AG04450 (cell line): ENCODE data around the gene TRAF3. TPM values are rescaled to one million over a fixed set of nuclear protein-coding genes. Genes with fewer than 3 reads are reported as not detected.

Experiments used
- CTCF ChIA-PET: fragments of 300-600, 350-600 bp; formaldehyde crosslinking; extraction: SDS; loops from one replicate; lab custom pipeline; 2022; ENCODE audit warnings: antibody characterized with exemption, inconsistent platforms; lab: Charles Lee
- POLR2A ChIA-PET: fragments of 350-600 bp; formaldehyde crosslinking; extraction: SDS; loops from one replicate; lab custom pipeline; 2021; ENCODE audit warnings: antibody characterized with exemption, inconsistent platforms; lab: Yijun Ruan, JAX
- DNase-seq: peaks from one replicate; pipeline ENCODE4 v3.0.0-alpha.2; 2011; ENCODE audit warnings: low read depth, low spot score
- H3K27ac ChIP-seq: one replicate; pipeline ENCODE4 v1.5.1; 2012; ENCODE audit warnings: low read depth, low read length, control low read depth
- H3K27me3 ChIP-seq: one replicate; pipeline ENCODE4 v1.6.0; 2012; ENCODE audit warnings: low read length; ENCODE audit not compliant: control insufficient read depth, insufficient read depth
- H3K4me3 ChIP-seq: 2 replicates; pipeline ENCODE4 v1.5.1; 2011; ENCODE audit warnings: mild to moderate bottlenecking, low read depth, low read length, control low read depth
- H3K9me3 ChIP-seq: 2 replicates; pipeline ENCODE4 v1.5.1; 2012; ENCODE audit warnings: low read length; ENCODE audit not compliant: control insufficient read depth, insufficient read depth
- polyA plus RNA-seq: library from polyadenylated mRNA; depleted of rRNA; stranded (reverse); fragments of >200 nt; gene quantifications from 2 replicates; pipeline ENCODE4 v1.2.3, GENCODE V29; 2011
- TF ChIP-seq, protein P1 (sequence below): IDR thresholded peaks from 2 replicates; pipeline ENCODE4 v1.5.1; 2011; ENCODE audit warnings: low read depth, low read length, control low read depth, inconsistent platforms

The TRAF3 gene
- polyA plus RNA-seq, 1 experiment = 24.9 TPM

DNA sequence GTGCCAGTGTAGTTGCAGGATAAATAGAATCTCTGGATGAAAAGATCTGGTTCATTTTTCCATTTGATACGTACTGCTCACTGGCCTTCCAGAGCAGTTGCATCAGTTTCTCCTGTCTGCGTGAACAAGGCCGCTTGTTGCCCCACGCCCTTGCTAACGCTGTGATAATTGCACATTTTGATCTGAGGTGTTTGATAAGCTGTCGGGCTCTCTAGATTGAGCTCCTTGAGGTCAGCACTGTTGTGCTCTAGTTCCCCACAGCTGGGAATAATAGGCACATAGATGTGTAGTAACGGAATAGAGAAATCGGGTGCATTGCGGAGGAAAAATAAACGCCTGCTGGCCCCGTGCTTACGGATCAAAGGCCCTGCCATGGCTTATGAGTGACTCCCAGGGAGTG lies 42.8 kb upstream of the TRAF3 start:
- H3K9me3 ChIP-seq = peaks cover under 1% of the 10 kb centered on the region; the same call in 1 of the 2 replicates
- no peak overlapping the region for H3K27ac ChIP-seq
- no peak overlapping the region for H3K4me3 ChIP-seq
- H3K27me3 ChIP-seq = no peaks in the 10 kb centered on the region
- TF ChIP-seq, protein P1, sequence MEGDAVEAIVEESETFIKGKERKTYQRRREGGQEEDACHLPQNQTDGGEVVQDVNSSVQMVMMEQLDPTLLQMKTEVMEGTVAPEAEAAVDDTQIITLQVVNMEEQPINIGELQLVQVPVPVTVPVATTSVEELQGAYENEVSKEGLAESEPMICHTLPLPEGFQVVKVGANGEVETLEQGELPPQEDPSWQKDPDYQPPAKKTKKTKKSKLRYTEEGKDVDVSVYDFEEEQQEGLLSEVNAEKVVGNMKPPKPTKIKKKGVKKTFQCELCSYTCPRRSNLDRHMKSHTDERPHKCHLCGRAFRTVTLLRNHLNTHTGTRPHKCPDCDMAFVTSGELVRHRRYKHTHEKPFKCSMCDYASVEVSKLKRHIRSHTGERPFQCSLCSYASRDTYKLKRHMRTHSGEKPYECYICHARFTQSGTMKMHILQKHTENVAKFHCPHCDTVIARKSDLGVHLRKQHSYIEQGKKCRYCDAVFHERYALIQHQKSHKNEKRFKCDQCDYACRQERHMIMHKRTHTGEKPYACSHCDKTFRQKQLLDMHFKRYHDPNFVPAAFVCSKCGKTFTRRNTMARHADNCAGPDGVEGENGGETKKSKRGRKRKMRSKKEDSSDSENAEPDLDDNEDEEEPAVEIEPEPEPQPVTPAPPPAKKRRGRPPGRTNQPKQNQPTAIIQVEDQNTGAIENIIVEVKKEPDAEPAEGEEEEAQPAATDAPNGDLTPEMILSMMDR = no peak
- ChIA-PET CTCF (interaction anchor here (1.0 kb wide), 1 partner anchor 40 kb away, joined by 4 read pairs; no protein-coding TSS in a partner anchor), POLR2A (no interaction called here)
- DNase-seq = no peak

DNA sequence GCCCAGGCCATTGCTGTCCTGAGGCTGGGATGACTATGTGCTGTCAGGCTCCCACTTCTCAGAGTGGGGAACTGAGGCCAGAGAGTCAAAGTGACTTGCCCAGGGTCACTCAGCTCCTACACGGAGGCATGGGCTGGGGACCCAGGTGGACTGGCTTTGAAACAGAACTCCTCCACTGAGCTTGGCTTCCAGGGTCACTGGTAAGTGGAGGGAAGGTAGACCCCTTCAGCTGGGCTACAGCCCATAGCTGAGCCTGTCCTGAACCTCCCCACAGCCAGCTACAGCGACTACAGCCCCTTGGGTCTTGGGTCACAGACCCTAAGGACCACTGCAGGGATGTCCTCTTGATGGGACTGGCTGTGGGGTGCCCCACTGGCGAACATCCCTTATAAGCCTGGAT lies 40.3 kb upstream of the TRAF3 start:
- peaks cover 23% of the 10 kb centered on the region for H3K9me3 ChIP-seq
- DNase-seq = no peak
- no peaks in the 10 kb centered on the region for H3K27me3 ChIP-seq
- TF ChIP-seq, protein P1 = no peak
- ChIA-PET POLR2A (no interaction called here), CTCF (no interaction called here)
- H3K4me3 ChIP-seq = no peak overlapping the region
- H3K27ac ChIP-seq = no peak overlapping the region

DNA sequence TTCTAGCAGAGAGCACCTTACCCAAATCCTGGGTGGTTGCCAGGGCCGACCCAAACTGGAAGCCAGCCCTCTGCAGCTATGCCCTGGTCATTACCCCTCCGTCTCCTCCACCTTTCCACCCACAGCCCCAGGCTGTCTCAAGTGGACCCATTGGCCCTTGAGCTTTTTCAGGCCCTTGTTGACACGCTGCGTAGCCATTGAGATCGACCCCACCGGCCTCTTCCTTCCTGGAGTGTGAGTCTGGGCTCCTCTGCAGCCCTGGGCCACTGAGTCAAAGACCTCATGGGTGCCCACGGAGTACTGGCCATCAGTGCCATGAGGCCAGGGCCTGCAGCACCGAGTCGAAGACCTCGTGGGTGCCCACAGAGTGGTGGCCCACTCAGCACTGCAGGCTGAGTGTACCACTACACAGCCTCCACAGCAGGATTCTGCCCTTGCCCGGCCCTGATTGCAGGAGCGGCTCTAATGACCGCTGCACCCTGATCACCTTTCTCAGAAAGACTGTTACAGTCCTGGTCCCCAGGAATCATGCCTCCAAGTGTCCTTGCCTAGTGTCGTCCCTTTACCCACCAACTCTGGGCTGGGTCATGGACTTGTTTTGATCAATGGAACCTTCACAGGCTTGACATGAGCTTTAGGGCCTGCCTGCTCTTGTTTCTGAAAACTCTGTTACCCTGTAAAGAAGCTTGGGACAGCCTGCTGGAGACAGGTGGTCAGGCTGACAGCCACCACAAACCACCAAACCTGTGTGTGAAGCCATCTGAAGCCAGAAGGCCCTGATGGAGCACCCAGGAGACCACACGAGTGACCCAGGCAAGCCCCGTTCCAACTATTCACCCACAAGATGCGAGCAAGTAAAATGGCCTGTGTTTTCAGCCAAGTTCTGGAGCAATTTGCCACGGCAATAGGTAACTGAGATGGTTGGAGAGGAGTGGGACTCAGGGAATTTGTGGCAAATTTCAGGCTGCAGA lies 39.6 kb upstream of the TRAF3 start:
- DNase-seq = no peak
- Histone ChIP-seq H3K27me3 (no peaks in the 10 kb centered on the region), H3K4me3 (no peak overlapping the region), H3K27ac (no peak overlapping the region), H3K9me3 (peaks cover 30% of the 10 kb centered on the region)
- TF ChIP-seq, protein P1 = no peak
- ChIA-PET POLR2A (interaction anchor here (0.5 kb wide), 1 partner anchor 41 kb away, joined by 4 read pairs; no protein-coding TSS in a partner anchor), CTCF (no interaction called here)

DNA sequence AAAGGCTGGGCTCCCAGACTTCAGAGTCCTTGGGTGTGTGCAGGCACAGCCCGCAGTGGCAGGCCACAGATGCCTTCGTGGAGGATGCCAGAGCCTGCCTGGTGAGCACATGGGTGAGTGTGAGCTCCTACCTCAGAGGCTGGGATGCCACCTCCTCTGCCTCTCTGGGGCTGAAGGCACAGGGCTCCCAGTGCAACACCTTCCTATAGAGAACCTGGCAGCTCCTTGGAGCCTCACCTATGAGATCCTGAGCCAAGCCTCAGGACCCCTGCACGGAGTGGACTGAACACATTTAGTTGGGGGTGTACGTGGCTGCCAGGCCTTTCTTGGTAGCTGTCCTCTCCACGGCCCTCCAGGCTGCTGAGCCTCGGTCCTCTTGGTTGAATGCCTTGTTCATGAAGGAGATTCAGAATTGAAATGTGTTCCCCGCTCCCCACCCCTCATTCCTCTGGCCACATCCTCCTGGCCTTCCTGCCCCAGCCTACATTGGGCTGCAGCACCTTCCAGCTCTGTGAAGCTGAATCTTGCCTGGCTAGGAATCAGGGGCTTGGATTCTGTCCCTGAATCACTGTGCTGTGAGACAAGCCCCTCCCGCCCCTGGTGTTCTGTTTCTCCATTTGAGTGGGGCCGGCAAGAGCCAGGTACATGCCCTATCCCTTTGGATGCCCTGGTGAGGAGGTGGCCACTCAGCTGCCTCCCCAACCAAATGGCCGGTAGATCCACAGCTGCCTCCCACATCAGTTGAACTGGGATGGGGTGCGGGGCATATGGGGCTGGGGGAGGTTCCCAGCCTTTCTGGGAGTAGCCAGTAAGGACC lies 38.7 kb upstream of the TRAF3 start:
- DNase-seq = no peak

More for the DNA sequence above, 38.7 kb upstream of the TRAF3 start:
- no peak overlapping the region for H3K27ac ChIP-seq
- TF ChIP-seq, protein P1 = no peak
- no peaks in the 10 kb centered on the region for H3K27me3 ChIP-seq
- ChIA-PET POLR2A (interaction anchor here (0.5 kb wide), 1 partner anchor 42 kb away, joined by 4 read pairs; no protein-coding TSS in a partner anchor), CTCF (no interaction called here)
- H3K9me3 ChIP-seq = peaks cover 38% of the 10 kb centered on the region
- H3K4me3 ChIP-seq = no peak overlapping the region
